H1 (cell line): ENCODE data around the gene USP6. TPM values are rescaled to one million over a fixed set of nuclear protein-coding genes. Genes with fewer than 3 reads are reported as not detected.
"Not testable (repeated sequence)": the region's sequence is repeated elsewhere in the genome, so short reads cannot be mapped to it uniquely, and the experiment has no call there.

Source experiments
- CTCF ChIA-PET: fragments of 300-600 bp; sonication (Branson Sonifier 250); formaldehyde crosslinking; loops from one replicate; lab custom pipeline; 2021; ENCODE audit not compliant: partially characterized antibody; lab: Charles Lee
- POLR2A ChIA-PET: fragments of 300-600 bp; sonication (Branson Sonifier 250); formaldehyde crosslinking; loops from one replicate; lab custom pipeline; 2021; ENCODE audit warnings: inconsistent platforms; ENCODE audit not compliant: partially characterized antibody; lab: Charles Lee
- DNase-seq, 2 experiments: peaks; one replicate each; pipeline versions ENCODE4 v3.0.0 to v3.0.0-alpha.2; 2010 to 2022; ENCODE audit warnings: low spot score in 2 of 2, low read depth in 1 of 2, mixed read lengths in 1 of 2
- FAIRE-seq: peaks from 2 replicates; lab custom pipeline; 2011; peaks lifted over from hg19 to GRCh38; lab: Jason Lieb, UNC
- H2AFZ ChIP-seq: 2 replicates; pipeline ENCODE4 v1.8.1; 2012; ENCODE audit warnings: low read length, inconsistent platforms
- H2AK5ac ChIP-seq: 2 replicates; pipeline ENCODE4 v1.6.1; 2013; ENCODE audit warnings: low read depth, low read length
- H2BK120ac ChIP-seq: replicated peaks from 2 replicates; pipeline ENCODE3; 2013; ENCODE audit warnings: low read depth, low read length, inconsistent platforms
- H2BK12ac ChIP-seq: 2 replicates; pipeline ENCODE4 v1.6.1; 2013; ENCODE audit warnings: low read depth, low read length
- H2BK15ac ChIP-seq: 2 replicates; pipeline ENCODE4 v1.6.1; 2013; ENCODE audit warnings: low read length
- H2BK20ac ChIP-seq: 2 replicates; pipeline ENCODE4 v1.6.1; 2013; ENCODE audit warnings: low read length
- H2BK5ac ChIP-seq: 2 replicates; pipeline ENCODE4 v1.6.1; 2013; ENCODE audit warnings: low read depth, low read length
- H3K14ac ChIP-seq: 2 replicates; pipeline ENCODE4 v1.6.1; 2013; ENCODE audit warnings: inconsistent platforms; ENCODE audit not compliant: insufficient read length
- H3K18ac ChIP-seq: 2 replicates; pipeline ENCODE4 v1.6.1; 2013; ENCODE audit warnings: low read length; ENCODE audit errors: extremely low read depth
- H3K23ac ChIP-seq: 2 replicates; pipeline ENCODE4 v1.6.1; 2013; ENCODE audit warnings: inconsistent platforms; ENCODE audit not compliant: insufficient read length
- H3K23me2 ChIP-seq: 2 replicates; pipeline ENCODE4 v1.6.1; 2013; ENCODE audit warnings: low read depth, low read length
- H3K27ac ChIP-seq: 2 replicates; pipeline ENCODE4 v1.6.1; 2011; ENCODE audit warnings: low read depth, low read length, inconsistent platforms
- H3K27me3 ChIP-seq, 4 experiments: replicated peaks in 1 of 4; 1 replicate in 1 of 4; 2 replicates in 3 of 4; pipeline versions ENCODE4 v1.6.1 to v1.8.1; 2011 to 2013; ENCODE audit warnings: low read length in 3 of 4, mild to moderate bottlenecking in 3 of 4, inconsistent platforms in 2 of 4, mixed read lengths in 2 of 4, moderate library complexity in 1 of 4; ENCODE audit not compliant: control insufficient read depth in 3 of 4, insufficient read depth in 3 of 4; ENCODE audit errors: extremely low read depth in 1 of 4
- H3K36me3 ChIP-seq, 4 experiments: 2 replicates each; pipeline versions ENCODE4 v1.6.1 to v1.8.1; 2011 to 2013; ENCODE audit warnings: mild to moderate bottlenecking in 4 of 4, low read length in 3 of 4, moderate library complexity in 2 of 4, control low read depth in 1 of 4, inconsistent platforms in 1 of 4; ENCODE audit not compliant: insufficient read depth in 4 of 4, control insufficient read depth in 2 of 4
- H3K4ac ChIP-seq: replicated peaks from 2 replicates; pipeline ENCODE3; 2013; ENCODE audit warnings: low read length, low read depth, mixed read lengths, inconsistent platforms; ENCODE audit not compliant: insufficient read length
- H3K4me1 ChIP-seq, 4 experiments: replicated peaks in 1 of 4; 1 replicate in 1 of 4; 2 replicates in 3 of 4; pipeline versions ENCODE4 v1.6.1 to v1.8.1; 2011 to 2013; ENCODE audit warnings: low read length in 3 of 4, inconsistent platforms in 2 of 4, mixed read lengths in 1 of 4; ENCODE audit not compliant: insufficient read depth in 4 of 4, control insufficient read depth in 3 of 4
- H3K4me2 ChIP-seq, 2 experiments: 2 replicates each; pipeline versions ENCODE4 v1.6.1 to v1.8.1; 2011 to 2013; ENCODE audit warnings: low read depth in 2 of 2, low read length in 2 of 2, control low read depth in 1 of 2, inconsistent platforms in 1 of 2, mild to moderate bottlenecking in 1 of 2; ENCODE audit not compliant: insufficient read depth in 1 of 2
- H3K4me3 ChIP-seq, 4 experiments: fragments of 200-600, 300-600 bp in 1 of 4; sonication (generic), shearing (Covaris generic), sonication (Bioruptor Twin) in 1 of 4; 2 replicates each; pipeline versions ENCODE4 v1.5.1 to v1.8.1; 2011 to 2016; ENCODE audit warnings: low read length in 4 of 4, low read depth in 3 of 4, control low read depth in 2 of 4, inconsistent platforms in 2 of 4, mild to moderate bottlenecking in 2 of 4, mixed read lengths in 1 of 4, moderate library complexity in 1 of 4; ENCODE audit not compliant: insufficient read depth in 2 of 4; ENCODE audit errors: extremely low read depth in 1 of 4
- H3K56ac ChIP-seq: replicated peaks from 2 replicates; pipeline ENCODE3; 2013; ENCODE audit warnings: low read depth, mild to moderate bottlenecking, mixed read lengths, low read length, inconsistent platforms; ENCODE audit not compliant: insufficient read length
- H3K79me1 ChIP-seq: 2 replicates; pipeline ENCODE4 v1.6.1; 2013; ENCODE audit warnings: low read depth, low read length, control low read depth
- H3K79me2 ChIP-seq, 2 experiments: 2 replicates each; pipeline versions ENCODE4 v1.6.1 to v1.8.1; 2012 to 2013; ENCODE audit warnings: low read length in 2 of 2, mild to moderate bottlenecking in 2 of 2, inconsistent platforms in 1 of 2; ENCODE audit not compliant: insufficient read depth in 2 of 2, control insufficient read depth in 1 of 2
- H3K9ac ChIP-seq, 4 experiments: replicated peaks in 1 of 4; 1 replicate in 1 of 4; 2 replicates in 3 of 4; pipeline versions ENCODE4 v1.6.1 to v1.8.1; 2011 to 2013; ENCODE audit warnings: low read depth in 3 of 4, low read length in 3 of 4, control low read depth in 2 of 4, mild to moderate bottlenecking in 2 of 4, moderate library complexity in 2 of 4, inconsistent platforms in 1 of 4; ENCODE audit errors: extremely low read depth in 1 of 4
- H3K9me3 ChIP-seq, 2 experiments: 2 replicates each; pipeline versions ENCODE4 v1.6.1 to v1.8.1; 2012 to 2013; ENCODE audit warnings: mild to moderate bottlenecking in 2 of 2, moderate library complexity in 2 of 2, control low read depth in 1 of 2, inconsistent platforms in 1 of 2, low read depth in 1 of 2, low read length in 1 of 2, mixed read lengths in 1 of 2; ENCODE audit not compliant: insufficient read depth in 2 of 2
- H4K20me1 ChIP-seq, 2 experiments: replicated peaks in 1 of 2; 2 replicates each; pipeline versions ENCODE3 to v1.8.1; 2011 to 2013; ENCODE audit warnings: inconsistent platforms in 2 of 2, low read length in 2 of 2, mild to moderate bottlenecking in 1 of 2; ENCODE audit not compliant: insufficient read depth in 2 of 2, control insufficient read depth in 1 of 2
- H4K5ac ChIP-seq: 2 replicates; pipeline ENCODE4 v1.6.1; 2013; ENCODE audit warnings: low read length, low read depth, mixed read lengths, inconsistent platforms; ENCODE audit not compliant: insufficient read length
- H4K8ac ChIP-seq: 2 replicates; pipeline ENCODE4 v1.8.0; 2013; ENCODE audit warnings: mild to moderate bottlenecking, moderate library complexity, low read length, inconsistent platforms; ENCODE audit not compliant: insufficient read depth; ENCODE audit errors: extremely low read depth
- H4K91ac ChIP-seq: replicated peaks from 2 replicates; pipeline ENCODE3; 2013; ENCODE audit warnings: low read length, mixed read lengths, inconsistent platforms; ENCODE audit not compliant: insufficient read length
- SUZ12 ChIP-seq: fragments of 200-600 bp; sonication (generic); IDR thresholded peaks from 2 replicates; pipeline ENCODE4 v1.6.1; 2012; ENCODE audit warnings: mild to moderate bottlenecking, inconsistent platforms, low read length, moderate library complexity, mixed read lengths
- WGBS, 2 experiments: shearing (Covaris generic) in 1 of 2; methylation state at CpG; one replicate each; pipeline versions ENCODE4 v1.1.6 to v1.1.7; 2013 to 2015; ENCODE audit warnings: low lambda C conversion rate in 2 of 2, mixed read lengths in 2 of 2, inconsistent platforms in 1 of 2, low coverage in 1 of 2, missing lambda C conversion rate in 1 of 2; ENCODE audit not compliant: insufficient replicate concordance in 2 of 2, insufficient coverage in 1 of 2, insufficient read length in 1 of 2; ENCODE audit errors: extremely low coverage in 1 of 2, missing lambda C conversion rate in 1 of 2; 5-methylcytosine and 5-hydroxymethylcytosine counted together
- polyA plus RNA-seq, 7 experiments: library from polyadenylated mRNA; depleted of rRNA in 3 of 7; stranded (reverse) in 5 of 7; unstranded in 2 of 7; fragments of >200 nt in 5 of 7; fragments of 200-250 nt in 2 of 7; gene quantifications; 1 replicate in 5 of 7; 2 replicates in 1 of 7; 4 replicates in 1 of 7; pipeline versions ENCODE4 v1.2.1 to v1.2.3, GENCODE V29; 2011 to 2013; ENCODE audit warnings: missing spikeins in 2 of 7, mixed read lengths in 2 of 7
- total RNA-seq: library from RNA; stranded (reverse); fragmentation: NEBNext Ultra II Directional; extraction: Animal tissue kit (Norgen Biotek cat#: 25700); gene quantifications from 2 replicates; pipeline ENCODE4 v1.2.1, GENCODE V29; 2021

Gene USP6
- total and polyA plus RNA-seq, 2 of the 8 experiments (the other 6 are each of a cell fraction or from before 2014, with no cell fraction given): 0.08 to 0.32 TPM

DNA sequence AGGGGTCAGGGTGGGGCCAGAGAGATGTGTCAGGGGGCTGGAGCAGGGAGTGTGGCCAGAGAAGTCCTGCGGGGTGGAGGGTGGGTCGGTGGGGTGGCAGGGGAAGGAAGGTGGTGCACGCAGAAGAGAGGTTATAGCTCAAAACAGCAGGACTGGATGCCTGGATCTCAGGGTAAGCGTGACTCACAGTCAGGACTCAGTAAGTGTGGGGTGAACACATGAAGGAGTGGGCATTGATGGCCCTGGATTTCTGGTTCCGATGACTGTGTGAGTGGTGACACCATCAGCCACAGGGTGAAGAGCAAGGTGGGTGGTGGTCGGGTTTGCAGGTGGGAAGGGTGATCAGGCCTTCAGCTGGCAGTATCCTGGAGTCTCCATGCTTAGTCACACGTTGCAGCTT is 6.2 kb downstream of the USP6 start:
- H2AK5ac ChIP-seq, H2BK5ac ChIP-seq, H3K23ac ChIP-seq: not testable (repeated sequence)
- 0 out of 2 replicates have a peak, but pooled peaks have one; percentile 7 for TF ChIP-seq SUZ12
- TF ChIP-seq, all 59 proteins: peak for 1; not testable (repeated sequence) for 58
- not testable (repeated sequence) for H3K79me2 ChIP-seq, FAIRE-seq, H3K4ac ChIP-seq, H2BK20ac ChIP-seq, H3K36me3 ChIP-seq, H4K20me1 ChIP-seq, H3K79me1 ChIP-seq, H2BK15ac ChIP-seq, H3K4me1 ChIP-seq, H3K18ac ChIP-seq, H4K91ac ChIP-seq, H3K9me3 ChIP-seq, H2BK120ac ChIP-seq, H3K27ac ChIP-seq, H3K14ac ChIP-seq, H3K23me2 ChIP-seq, H4K5ac ChIP-seq, H3K56ac ChIP-seq, DNase-seq
- H4K8ac ChIP-seq: peak overlapping the region; percentile 80; the same call in 1 of the 2 replicates
- WGBS, 2 experiments: 69% methylated on average over 7 of the region's 7 CpGs; no CpG with 5 or more reads in 1 of the 2 experiments
- peak overlapping the region; percentile 53; the same call in 1 of the 2 replicates for H2BK12ac ChIP-seq
- H2AFZ ChIP-seq: peak overlapping the region; percentile 43
- ChIA-PET CTCF (interaction anchor here (1.1 to 1.3 kb wide), 2 partner anchors 9 to 11 kb away, joined by 3 read pairs; no protein-coding TSS in a partner anchor), POLR2A (interaction anchor here (0.6 to 4.2 kb wide), 5 partner anchors 8 to 44 kb away, joined by 3 to 28 read pairs (median 3); partner anchors contain the start of gene ZNF232)
- H3K4me2 ChIP-seq: peak overlapping the region; percentile 63 to 97
- H3K4me3 ChIP-seq: peak overlapping the region in 3 of 4 experiments; percentile 58 to 74 (median 61); a peak in 2 of 8 replicates
- H3K9ac ChIP-seq: 0 out of 7 replicates have a peak overlapping the region, but pooled peaks of 1 of the 4 experiments have one; percentile 29
- H3K27me3 ChIP-seq: peaks cover 0 to 26% (median 15%) of the 10 kb centered on the region in 4 experiments; a peak in 6 of 7 replicates
